Urothelium cell line (cell line): ENCODE results near the gene CDH1.
"Not testable (repeated sequence)": the region's sequence is repeated elsewhere in the genome, so short reads cannot be mapped to it uniquely, and the experiment has no call there.

ENCODE experiments used
- DNase-seq: peaks from one replicate; pipeline ENCODE4 v3.0.0; 2011; ENCODE audit warnings: low spot score, mixed read lengths
- FAIRE-seq: peaks from 2 replicates; lab custom pipeline; 2011; peaks lifted over from hg19 to GRCh38; lab: Jason Lieb, UNC

CDH1 gene

DNA sequence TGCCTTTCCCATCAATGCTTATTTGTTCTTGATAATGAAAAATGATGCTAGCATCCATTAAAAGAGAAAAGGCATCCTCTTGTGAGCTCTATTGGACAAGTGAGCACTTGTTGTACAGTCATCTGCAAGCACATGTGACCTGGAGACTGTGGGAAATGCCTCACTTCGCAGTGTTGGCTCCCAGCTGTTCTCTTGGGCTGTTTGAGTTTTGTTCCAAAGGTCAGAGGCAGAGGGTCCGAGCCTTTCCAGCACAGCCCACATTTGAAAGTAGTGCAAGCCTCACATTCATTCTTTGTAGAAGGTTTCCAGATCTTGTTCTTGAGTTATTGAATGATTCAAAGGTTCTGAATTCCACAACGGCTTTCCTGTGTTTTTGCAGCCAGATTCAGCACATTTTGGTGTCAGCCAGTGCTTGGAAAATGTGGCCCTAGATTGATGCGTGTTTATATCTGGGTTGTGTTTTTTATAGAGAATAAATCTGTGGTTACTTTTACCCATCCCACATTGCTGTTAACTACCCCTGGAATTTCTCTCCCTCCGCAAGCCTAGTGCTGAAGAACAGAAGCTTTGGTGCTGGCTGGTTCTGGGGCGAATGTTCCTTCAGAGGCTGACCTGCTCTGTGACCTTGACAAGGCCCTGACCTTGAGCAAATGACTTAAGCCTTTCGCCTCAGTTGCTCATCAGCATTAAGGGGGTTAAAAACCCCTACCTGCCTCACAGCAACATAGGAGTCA is 49.8 kb downstream of the CDH1 start:
- no peak for FAIRE-seq

DNA sequence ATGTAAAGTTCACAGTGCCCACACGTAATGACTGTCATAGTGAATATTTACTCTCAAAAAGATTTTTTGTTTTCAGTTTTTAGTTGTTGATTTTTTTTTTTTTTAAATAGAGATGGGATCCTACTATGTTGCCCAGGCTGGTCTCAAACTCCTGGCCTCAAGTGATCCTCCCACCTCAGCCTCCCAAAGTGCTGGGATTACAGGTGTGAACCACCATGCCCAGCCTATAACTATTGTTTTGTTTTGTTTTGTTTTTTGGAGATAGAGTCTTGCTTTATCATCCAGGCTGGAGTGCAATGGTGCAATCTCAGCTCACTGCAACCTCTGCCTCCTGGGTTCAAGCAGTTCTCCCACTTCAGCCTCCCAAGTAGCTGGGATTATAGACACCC is 50.3 kb downstream of the CDH1 start:
- FAIRE-seq, DNase-seq: not testable (repeated sequence)

More for the DNA sequence above, 49.8 kb downstream of the CDH1 start:
- DNase-seq, result no peak

DNA sequence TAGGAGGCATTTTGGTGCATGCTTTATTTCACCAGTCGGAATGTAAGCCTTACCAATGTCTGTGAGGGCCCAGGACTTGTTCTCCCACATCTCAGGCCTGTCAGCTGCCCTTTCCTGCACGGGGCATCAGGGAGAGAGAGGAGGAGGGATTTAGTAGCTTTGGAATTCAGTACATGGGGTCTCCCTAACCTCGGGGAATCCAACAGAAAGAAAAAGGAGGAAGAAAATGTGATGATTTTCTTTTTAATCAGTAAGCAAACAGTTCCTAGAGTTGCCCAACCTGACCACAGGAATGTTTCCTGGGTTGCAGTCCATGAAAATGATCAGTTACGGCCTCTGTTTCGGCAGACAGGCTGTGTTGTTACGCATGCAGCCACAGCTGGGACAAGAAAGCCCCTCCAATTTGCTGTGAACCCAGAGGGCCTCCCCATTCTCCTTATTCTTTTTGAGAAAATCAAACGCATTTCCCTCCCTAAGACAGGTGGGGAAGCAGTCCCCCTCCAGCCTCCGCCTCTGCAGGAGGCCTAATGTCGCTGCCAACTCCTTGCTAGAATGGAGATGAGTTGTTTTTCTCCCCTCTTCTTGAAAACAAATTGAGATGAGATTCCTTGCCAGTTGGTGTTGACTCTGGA is 53.2 kb downstream of the CDH1 start:
- no peak for FAIRE-seq

DNA sequence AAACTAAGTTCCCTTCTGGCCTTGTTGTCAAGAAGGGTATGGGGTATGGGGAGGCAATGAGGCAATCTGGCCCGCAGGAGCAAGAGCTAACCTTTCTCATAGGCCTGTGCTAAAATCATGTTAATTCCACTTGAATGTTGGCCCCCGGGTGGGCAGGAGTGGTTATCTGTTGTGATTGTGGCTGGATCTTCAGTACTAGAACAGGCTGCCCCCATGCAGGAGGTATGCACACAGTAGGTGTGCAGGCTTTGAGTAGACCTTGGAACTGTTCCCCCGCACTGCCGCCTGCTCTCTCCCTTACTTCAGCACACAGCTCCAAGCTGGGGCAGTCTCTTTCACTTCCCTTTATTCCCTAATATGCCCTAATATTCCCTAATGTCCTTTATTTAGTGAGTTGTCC is 53.9 kb downstream of the CDH1 start:
- FAIRE-seq (no peak), DNase-seq (no peak)

More for the DNA sequence above, 53.2 kb downstream of the CDH1 start:
- peak; percentile 82 for DNase-seq

DNA sequence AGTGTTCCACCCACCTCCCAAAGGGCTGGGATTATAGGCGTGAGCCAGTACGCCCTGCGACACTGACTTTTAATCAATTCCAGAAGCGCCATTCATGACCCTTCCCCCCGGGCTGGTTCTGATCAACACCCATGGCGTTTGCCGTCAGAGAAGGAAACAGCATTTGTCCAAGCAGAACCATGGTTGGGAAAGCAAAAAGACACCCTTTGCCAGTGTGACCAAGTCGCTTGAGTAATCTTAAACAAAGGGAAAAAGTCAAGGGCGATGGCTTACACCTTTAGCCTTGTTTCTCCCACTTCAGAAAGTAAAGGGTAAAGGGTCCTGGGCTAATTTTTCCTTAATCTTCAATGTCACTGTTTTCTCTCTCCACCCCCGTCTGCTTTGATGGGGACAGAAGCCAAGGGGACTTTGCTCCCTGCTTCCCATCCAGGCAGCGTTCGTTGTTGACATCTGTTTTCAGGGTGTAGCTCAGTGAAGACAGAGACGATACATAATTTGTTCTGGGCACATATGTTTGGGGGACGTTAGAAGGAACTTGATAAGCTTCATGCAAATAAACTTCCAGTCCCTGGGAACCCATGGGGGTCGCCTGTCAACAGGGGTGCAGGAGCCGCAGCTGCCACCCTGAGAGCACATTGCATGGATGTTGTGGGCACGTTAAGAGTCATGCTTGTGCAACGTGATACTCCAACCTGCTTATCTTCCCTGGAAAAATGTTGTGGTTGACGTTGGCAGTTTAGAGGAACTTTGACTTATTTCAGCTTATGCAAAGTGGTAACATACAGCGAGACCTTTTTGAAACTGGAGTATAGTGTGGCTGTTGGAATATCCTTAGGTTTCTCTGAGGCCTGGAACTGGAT is 55.6 kb downstream of the CDH1 start:
- DNase-seq, result peak; percentile 45
- FAIRE-seq, result no peak

DNA sequence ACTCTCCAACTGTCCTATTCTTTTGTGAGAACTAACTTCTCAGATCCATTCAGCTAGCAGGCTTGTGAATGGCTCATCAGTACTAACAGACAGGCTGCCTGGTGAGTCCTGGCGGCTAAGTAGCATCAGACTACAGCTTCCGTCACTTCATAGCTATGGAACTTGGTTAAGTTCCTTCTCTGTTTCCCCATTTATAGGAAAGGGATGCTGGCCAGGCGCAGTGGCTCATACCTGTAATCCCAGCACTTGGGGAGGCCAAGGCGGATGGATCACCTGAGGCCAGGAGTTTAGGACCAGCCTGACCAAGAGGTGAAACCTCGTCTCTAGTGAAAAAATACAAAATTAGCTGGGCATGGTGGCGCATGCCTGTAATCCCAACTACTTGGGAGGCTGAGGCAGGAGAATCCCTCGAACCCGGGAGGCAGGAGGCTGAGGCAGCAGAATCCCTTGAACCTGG is 56.3 kb downstream of the CDH1 start:
- DNase-seq (no peak), FAIRE-seq (no peak)

DNA sequence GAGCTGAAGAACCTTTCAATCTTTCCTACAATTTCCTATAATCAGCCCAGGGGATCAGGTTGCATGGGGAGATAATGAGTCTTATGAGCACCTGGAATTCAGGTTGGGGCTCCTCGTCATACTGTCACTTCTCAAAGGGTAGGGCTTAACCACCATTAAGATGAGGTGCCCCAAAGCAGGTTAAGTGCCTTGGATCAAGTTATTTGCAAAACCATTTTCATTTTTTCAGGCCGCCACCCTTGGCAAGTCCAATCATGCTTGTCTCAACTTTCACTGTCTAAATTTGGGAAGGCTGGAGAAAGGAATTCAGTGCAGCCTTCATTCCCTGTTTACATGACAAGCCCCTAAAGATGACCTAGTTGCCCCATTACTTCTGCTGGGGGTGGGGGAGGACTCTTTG is 61.3 kb downstream of the CDH1 start:
- no peak for FAIRE-seq
- DNase-seq, result no peak

DNA sequence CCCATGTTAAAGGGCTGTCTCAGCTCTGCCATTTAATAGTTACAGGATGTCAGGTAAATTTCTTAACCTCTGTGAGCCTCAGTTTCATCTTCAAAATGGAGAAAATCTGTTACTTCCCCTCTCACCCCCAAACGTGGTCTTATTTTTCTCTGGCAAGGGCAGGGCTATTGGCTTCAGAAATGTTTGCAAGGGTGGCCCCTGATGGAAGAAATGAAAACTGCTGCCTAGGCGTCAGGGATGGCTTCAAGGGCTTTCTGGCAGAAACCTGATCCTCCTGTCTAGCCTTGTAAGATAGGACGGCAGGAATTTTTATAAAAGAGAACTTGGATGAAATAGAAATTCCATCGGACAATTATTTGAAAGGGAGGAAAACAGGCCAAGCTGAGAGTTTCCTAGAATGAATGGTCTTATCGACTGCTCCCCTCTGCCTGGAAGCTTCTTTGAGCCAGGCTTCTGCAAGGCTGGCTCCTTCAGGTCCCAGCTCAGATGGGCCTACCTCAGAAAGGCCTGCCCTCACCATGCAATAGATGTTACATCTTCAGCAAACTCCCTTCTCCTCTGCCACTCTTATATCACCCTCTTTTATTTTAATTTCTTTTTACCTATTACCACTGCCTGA is 63.3 kb downstream of the CDH1 start:
- FAIRE-seq, result no peak
- DNase-seq, result peak; percentile 79

DNA sequence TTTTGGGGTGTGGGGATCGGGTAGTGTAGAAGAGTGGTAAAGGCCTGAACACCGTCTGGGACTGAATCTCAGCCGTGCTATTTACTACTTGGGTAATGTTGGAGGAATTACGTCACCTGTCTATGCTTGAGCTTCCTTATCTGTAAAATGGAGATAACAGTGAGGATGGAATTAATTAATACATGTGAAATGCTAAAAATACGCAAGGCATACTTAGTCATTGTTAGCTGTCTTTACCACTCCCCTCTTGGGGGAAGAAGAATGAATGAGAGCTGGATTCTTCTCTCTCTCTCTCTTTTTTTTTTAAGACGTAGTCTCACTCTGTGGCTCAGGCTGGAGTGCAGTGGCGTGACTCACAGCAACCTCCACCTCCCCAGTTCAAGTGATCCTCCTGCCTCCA is 65.1 kb downstream of the CDH1 start:
- no peak for FAIRE-seq
- DNase-seq, result peak; percentile 37

DNA sequence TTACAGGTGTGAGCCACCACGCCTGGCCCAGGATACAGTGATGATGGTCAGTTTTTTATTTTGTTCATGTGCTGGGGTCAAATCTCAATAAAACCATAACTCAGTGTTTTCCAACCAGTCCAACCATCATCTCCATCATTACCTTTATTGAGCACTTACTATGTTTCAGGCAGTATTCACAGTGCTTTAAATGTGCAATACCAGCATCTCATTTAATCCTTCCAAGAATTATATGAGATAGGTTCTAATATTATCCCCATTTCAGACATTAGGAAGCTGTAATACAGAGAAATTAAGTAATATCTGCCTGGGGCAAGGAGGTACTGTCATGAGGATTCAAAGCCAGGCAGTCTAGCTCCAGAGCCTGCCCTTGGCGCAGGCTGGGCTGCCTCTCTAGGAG is 69.3 kb downstream of the CDH1 start:
- DNase-seq, result no peak
- FAIRE-seq, result no peak

DNA sequence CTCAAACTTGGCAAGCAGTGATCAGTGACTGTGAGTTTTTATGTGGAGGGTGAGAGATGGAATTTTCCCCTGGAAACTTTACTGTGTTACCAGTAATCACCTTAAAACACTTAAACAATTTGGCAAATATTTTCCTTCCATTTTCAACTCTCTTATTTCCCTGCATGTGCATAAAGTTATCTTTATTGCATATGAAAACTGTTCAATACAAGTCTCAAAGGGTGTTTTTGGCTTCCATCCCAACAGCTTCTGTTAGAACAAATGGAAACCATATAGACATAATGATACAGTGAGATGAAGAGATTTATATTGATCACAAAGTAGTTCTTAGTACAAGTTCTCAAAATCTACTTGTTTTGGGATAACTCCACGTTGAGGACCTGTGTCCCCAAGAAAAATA is 69.9 kb downstream of the CDH1 start:
- no peak for FAIRE-seq

DNA sequence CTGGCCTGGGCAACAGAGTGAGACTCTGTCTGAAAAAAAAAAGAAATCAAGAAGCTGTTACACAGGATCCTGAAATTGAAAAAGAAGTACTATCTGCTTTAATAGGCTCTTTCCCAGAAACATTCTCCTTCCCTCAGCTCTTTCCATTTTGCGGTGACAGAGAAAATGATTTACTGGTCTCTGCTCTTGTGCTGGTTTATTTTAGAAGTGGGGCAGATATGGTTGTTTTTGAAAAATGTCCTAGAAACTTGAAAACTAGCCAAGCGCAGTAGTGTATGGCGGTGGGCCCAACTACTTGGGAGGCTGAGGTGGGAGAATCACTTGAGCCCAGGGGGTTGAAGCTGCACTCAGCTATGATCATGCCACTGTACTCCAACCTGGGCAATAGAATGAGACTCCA is 77.4 kb downstream of the CDH1 start:
- FAIRE-seq (no peak), DNase-seq (no peak)

More for the DNA sequence above, 69.9 kb downstream of the CDH1 start:
- DNase-seq, result no peak

DNA sequence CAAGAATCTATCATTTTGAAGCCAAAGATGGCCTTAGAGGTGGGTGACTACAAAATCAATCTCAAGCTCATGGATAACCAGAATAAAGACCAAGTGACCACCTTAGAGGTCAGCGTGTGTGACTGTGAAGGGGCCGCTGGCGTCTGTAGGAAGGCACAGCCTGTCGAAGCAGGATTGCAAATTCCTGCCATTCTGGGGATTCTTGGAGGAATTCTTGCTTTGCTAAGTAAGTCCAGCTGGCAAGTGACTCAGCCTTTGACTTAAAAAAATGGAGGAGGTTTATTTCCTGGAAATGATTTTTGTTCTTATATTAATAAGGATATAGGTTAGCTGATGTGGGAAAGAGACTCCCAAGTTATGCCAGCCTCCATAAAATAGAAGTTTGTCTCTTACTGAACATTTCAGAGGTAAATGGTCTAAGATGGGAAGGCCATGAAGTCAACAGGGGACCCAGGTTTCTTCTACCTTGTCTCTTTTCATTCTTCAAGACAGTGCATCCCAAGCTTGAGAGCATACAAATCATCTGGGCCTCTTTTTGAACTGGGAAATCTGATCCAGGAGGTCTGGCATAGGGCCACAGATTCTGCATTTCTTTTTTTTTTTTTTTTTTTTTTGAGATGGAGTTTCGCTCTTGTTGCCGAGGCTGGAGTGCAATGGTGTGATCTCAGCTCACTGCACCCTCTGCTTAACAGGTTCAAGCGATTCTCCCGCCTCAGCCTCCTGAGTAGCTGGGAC is 86.5 kb downstream of the CDH1 start:
- FAIRE-seq (no peak), DNase-seq (peak; percentile 79)

DNA sequence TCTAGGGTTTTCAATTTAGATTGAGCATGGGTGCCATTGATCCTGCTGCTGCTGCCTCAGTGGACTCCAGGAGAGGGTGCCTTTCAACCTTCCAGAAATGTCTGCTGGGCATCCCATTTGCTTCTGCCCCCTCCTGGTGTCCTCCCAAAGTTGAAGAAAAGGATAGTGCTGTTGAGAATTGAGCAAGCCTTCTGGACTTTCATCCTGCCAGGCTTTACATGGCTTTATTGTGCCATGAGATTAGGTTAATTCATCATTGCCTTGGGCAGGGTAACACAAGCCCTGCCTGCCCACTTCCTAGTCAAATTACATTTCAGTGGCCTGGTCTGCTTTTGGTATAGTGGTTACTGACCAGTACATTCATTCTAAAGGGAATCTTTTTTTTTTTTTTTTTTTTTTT is 88.3 kb downstream of the CDH1 start:
- FAIRE-seq (no peak), DNase-seq (no peak)

DNA sequence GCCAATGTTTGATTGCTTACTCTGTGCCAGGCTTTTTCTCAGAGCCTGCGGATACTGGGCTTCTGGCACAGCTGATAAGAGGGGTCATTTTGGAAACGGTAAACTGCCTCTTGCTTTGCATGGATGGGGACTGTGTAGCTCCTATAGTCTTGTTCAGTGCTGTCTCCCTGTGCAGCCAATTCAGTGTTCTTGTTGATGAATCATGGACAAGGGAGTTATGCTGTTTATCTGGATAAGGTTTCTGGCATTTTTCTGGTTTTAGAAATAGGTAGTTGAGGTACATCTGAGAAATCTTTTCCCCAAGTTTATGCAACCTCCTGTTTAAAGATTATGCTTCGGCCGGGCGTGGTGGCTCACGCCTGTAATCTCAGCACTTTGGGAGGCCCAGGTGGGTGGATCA is 89.6 kb downstream of the CDH1 start:
- no peak for FAIRE-seq

DNA sequence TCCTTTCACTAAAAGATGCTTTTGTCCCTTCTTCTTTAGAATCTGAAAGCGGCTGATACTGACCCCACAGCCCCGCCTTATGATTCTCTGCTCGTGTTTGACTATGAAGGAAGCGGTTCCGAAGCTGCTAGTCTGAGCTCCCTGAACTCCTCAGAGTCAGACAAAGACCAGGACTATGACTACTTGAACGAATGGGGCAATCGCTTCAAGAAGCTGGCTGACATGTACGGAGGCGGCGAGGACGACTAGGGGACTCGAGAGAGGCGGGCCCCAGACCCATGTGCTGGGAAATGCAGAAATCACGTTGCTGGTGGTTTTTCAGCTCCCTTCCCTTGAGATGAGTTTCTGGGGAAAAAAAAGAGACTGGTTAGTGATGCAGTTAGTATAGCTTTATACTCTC is 96.2 kb downstream of the CDH1 start:
- no peak for FAIRE-seq
- DNase-seq, result no peak

More for the DNA sequence above, 89.6 kb downstream of the CDH1 start:
- no peak for DNase-seq

DNA sequence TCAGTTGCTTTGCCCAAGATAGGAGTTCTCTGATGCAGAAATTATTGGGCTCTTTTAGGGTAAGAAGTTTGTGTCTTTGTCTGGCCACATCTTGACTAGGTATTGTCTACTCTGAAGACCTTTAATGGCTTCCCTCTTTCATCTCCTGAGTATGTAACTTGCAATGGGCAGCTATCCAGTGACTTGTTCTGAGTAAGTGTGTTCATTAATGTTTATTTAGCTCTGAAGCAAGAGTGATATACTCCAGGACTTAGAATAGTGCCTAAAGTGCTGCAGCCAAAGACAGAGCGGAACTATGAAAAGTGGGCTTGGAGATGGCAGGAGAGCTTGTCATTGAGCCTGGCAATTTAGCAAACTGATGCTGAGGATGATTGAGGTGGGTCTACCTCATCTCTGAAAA is 97.5 kb downstream of the CDH1 start:
- FAIRE-seq, result no peak
- DNase-seq, result no peak

DNA sequence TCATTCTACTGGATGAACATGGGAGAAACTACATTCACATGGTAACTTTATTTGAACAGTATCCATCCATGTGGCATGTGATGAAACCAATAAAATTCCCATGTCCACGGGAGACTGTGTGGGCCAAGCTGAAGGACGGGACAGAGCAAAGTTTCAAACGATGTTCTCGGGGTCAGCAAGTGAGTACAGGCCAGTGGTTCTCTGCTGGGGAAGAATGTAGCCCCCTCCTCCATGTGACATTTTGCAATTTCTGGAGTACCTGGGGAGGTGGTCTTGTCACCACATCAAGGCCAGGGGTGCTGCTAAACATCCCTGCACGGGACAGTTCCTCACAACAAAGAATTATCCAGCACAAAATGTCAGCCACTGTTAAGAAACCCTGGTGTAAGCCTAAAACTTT is 98.9 kb downstream of the CDH1 start:
- FAIRE-seq (no peak), DNase-seq (no peak)

DNA sequence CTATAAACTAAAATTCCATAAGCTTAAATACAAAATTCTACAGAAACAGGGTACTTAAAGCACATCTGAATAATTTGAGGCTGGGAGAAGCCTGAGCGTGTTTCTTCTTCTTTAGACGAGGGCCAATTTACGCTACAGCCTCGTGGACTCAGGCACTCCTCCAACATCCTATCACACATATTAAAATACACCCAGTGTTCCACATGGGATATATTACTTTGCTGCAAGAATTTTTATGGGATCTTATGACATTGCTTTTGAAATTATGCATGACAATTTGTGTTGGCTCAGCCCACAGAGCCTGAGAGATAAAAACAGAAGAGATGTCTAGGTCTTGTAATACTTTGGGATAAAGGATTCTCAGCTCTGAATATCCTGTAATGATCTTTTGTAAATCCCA is 102.7 kb downstream of the CDH1 start:
- DNase-seq (no peak), FAIRE-seq (no peak)

DNA sequence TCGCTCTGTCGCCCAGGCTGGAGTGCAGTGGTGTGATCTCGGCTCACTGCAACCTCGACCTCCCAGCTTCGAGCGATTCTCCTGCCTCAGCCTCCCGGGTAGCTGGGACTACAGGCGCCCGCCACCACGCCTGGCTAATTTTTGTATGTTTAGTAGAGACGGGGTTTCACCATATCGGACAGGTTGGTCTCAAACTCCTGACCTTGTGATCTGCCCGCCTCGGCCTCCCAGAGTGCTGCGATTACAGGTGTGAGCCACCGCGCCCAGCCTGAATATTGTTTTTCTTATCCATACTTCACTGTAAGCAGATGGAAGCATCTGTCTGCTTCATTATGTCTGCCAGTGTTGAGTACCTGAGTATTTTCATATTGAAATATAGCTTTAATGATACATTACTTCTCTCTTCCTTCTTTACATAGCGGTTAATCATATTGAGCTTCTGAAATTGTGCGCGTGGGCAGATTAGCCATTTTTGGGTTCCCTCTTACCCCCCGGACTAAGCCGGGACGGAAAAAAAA is 105.9 kb downstream of the CDH1 start:
- FAIRE-seq, DNase-seq: not testable (repeated sequence)
